Endothelial cell of umbilical vein (primary cell): Measurements from ENCODE around the gene LMF1. TPM values are rescaled to one million over a fixed set of nuclear protein-coding genes. Genes with fewer than 3 reads are reported as not detected.

ENCODE experiments used
- BruUV-seq: library from RNA; stranded (reverse); fragments of 400-500 nt; replicated peaks from 2 replicates; lab custom pipeline; 2021; lab: Mats Ljungman, UMichigan
- CTCF ChIA-PET: fragments of 300-600, 350-600 bp; sonication (Branson Sonifier 250); formaldehyde crosslinking; loops from one replicate; lab custom pipeline; 2021; ENCODE audit warnings: antibody characterized with exemption, inconsistent platforms; lab: Charles Lee
- POLR2A ChIA-PET: fragments of 300-600, 350-600 bp; sonication (Branson Sonifier 250); formaldehyde crosslinking; loops from one replicate; lab custom pipeline; 2021; ENCODE audit warnings: antibody characterized with exemption, inconsistent platforms; lab: Charles Lee
- DNase-seq: peaks from one replicate; pipeline ENCODE4 v3.0.0-alpha.2; 2011; ENCODE audit warnings: low read depth, low spot score
- FAIRE-seq: peaks from 2 replicates; lab custom pipeline; 2011; peaks lifted over from hg19 to GRCh38; lab: Jason Lieb, UNC
- H2AFZ ChIP-seq: 2 replicates; pipeline ENCODE4 v1.6.0; 2012; ENCODE audit warnings: low read depth, low read length, control low read depth, inconsistent platforms
- H3K27ac ChIP-seq: 2 replicates; pipeline ENCODE4 v1.5.1; 2011; ENCODE audit warnings: low read depth, mild to moderate bottlenecking, control low read depth, low read length, moderate library complexity; ENCODE audit not compliant: insufficient read depth
- H3K27me3 ChIP-seq, 2 experiments: 2 replicates each; pipeline versions ENCODE4 v1.6.0 to v1.6.1; 2011; ENCODE audit warnings: low read length in 2 of 2, mixed read lengths in 1 of 2; ENCODE audit not compliant: control insufficient read depth in 2 of 2, insufficient read depth in 2 of 2
- H3K36me3 ChIP-seq, 2 experiments: 2 replicates in 1 of 2; 3 replicates in 1 of 2; pipeline ENCODE4 v1.5.1; 2011; ENCODE audit warnings: low read length in 2 of 2, mild to moderate bottlenecking in 1 of 2, moderate library complexity in 1 of 2; ENCODE audit not compliant: control insufficient read depth in 2 of 2, insufficient read depth in 2 of 2; ENCODE audit errors: extremely low read depth in 1 of 2
- H3K4me1 ChIP-seq: 3 replicates; pipeline ENCODE4 v1.5.1; 2011; ENCODE audit warnings: mild to moderate bottlenecking, low read length; ENCODE audit not compliant: control insufficient read depth, insufficient read depth; ENCODE audit errors: extremely low read depth
- H3K4me2 ChIP-seq: 2 replicates; pipeline ENCODE4 v1.6.1; 2011; ENCODE audit warnings: low read length, control low read depth, mixed read lengths; ENCODE audit not compliant: insufficient read depth
- H3K4me3 ChIP-seq, 3 experiments: fragments of 200-600 bp in 1 of 3; sonication (generic), shearing (Covaris generic) in 1 of 3; replicated peaks in 1 of 3; 2 replicates each; pipeline ENCODE4 v1.5.1; 2011 to 2016; ENCODE audit warnings: control low read depth in 3 of 3, low read length in 3 of 3, mild to moderate bottlenecking in 2 of 3, inconsistent platforms in 1 of 3, low read depth in 1 of 3, moderate library complexity in 1 of 3; ENCODE audit not compliant: insufficient read depth in 1 of 3
- H3K79me2 ChIP-seq: 2 replicates; pipeline ENCODE4 v1.6.0; 2012; ENCODE audit warnings: low read length, inconsistent platforms; ENCODE audit not compliant: control insufficient read depth, insufficient read depth
- H3K9ac ChIP-seq: replicated peaks from 2 replicates; pipeline ENCODE3; 2011; ENCODE audit warnings: low read length, control low read depth; ENCODE audit not compliant: insufficient read depth; ENCODE audit errors: extremely low read depth
- H3K9me1 ChIP-seq: replicated peaks from 3 replicates; pipeline ENCODE4 v1.6.0; 2011; ENCODE audit warnings: mild to moderate bottlenecking, low read length; ENCODE audit not compliant: control insufficient read depth, insufficient read depth; ENCODE audit errors: extremely low read depth
- H3K9me3 ChIP-seq: replicated peaks from 2 replicates; pipeline ENCODE4 v1.5.1; 2012; ENCODE audit warnings: low read length, inconsistent platforms; ENCODE audit not compliant: control insufficient read depth, insufficient read depth
- H4K20me1 ChIP-seq: replicated peaks from 2 replicates; pipeline ENCODE3; 2011; ENCODE audit warnings: mild to moderate bottlenecking, low read length; ENCODE audit not compliant: control insufficient read depth, insufficient read depth; ENCODE audit errors: extremely low read depth
- CTCF ChIP-seq, 2 donors: IDR thresholded peaks; 1 replicate in 1 of 2; 2 replicates in 1 of 2; pipeline ENCODE4 v1.5.1; 2011; ENCODE audit warnings: low read length in 2 of 2, mild to moderate bottlenecking in 2 of 2, moderate library complexity in 2 of 2, control low read depth in 1 of 2, inconsistent platforms in 1 of 2, low read depth in 1 of 2; ENCODE audit not compliant: insufficient read depth in 1 of 2; ENCODE audit errors: extremely low read depth in 1 of 2
- EZH2 ChIP-seq: IDR thresholded peaks from 2 replicates; pipeline ENCODE4 v1.6.1; 2012; ENCODE audit warnings: borderline replicate concordance, low read depth, mild to moderate bottlenecking, moderate library complexity, low read length, inconsistent platforms; ENCODE audit not compliant: severe bottlenecking
- FOS ChIP-seq: IDR thresholded peaks from 2 replicates; pipeline ENCODE4 v1.6.1; 2011; ENCODE audit warnings: mild to moderate bottlenecking, low read length, moderate library complexity, borderline replicate concordance; ENCODE audit not compliant: insufficient read depth
- GATA2 ChIP-seq: IDR thresholded peaks from 2 replicates; pipeline ENCODE4 v1.7.0; 2011; ENCODE audit warnings: low read depth, mild to moderate bottlenecking, moderate library complexity, mixed read lengths, low read length; ENCODE audit not compliant: insufficient read length, insufficient read depth
- JUN ChIP-seq: IDR thresholded peaks from 2 replicates; pipeline ENCODE4 v1.6.1; 2011; ENCODE audit warnings: borderline replicate concordance, low read depth; ENCODE audit not compliant: insufficient read length, insufficient read depth
- MYC ChIP-seq: IDR thresholded peaks from one replicate; pipeline ENCODE4 v1.6.1; 2011; ENCODE audit warnings: mild to moderate bottlenecking, low read depth, low read length
- POLR2A ChIP-seq: IDR thresholded peaks from 2 replicates; pipeline ENCODE4 v1.6.1; 2012; ENCODE audit warnings: low read depth, mild to moderate bottlenecking, control low read depth, low read length
- POLR2AphosphoS5 ChIP-seq: IDR thresholded peaks from 2 replicates; pipeline ENCODE4 v1.6.1; 2012; ENCODE audit warnings: low read depth, mild to moderate bottlenecking, control low read depth, low read length, moderate library complexity; ENCODE audit not compliant: insufficient read depth
- dilution Hi-C: fragments of 300-500 bp; cut with MboI; formaldehyde crosslinking; loops from one replicate; pipeline ENCODE4 v1.15.0; 2019; ENCODE audit warnings: low sequenced_read_pairs; ENCODE audit not compliant: extremely low pct_ligation_motif_present
- intact Hi-C: fragments of 100-400 bp; cut with micrococcal nuclease; formaldehyde crosslinking; loops from one replicate; pipeline ENCODE4 v1.10.0; 2022
- polyA plus RNA-seq, 4 experiments: library from polyadenylated mRNA; depleted of rRNA in 3 of 4; stranded (reverse) in 3 of 4; unstranded in 1 of 4; fragments of >200 nt; gene quantifications; 2 replicates each; pipeline versions ENCODE4 v1.2.1 to v1.2.3, GENCODE V29; 2011 to 2012; ENCODE audit warnings: missing spikeins in 1 of 4
- total RNA-seq: library from RNA; stranded (reverse); gene quantifications from 2 replicates; pipeline ENCODE4 v1.2.3, GENCODE V29; 2021
- TF ChIP-seq, protein P1 (sequence below): IDR thresholded peaks from 2 replicates; pipeline ENCODE4 v1.6.1; 2011; ENCODE audit not compliant: insufficient read depth, insufficient read length

The LMF1 gene
- total and polyA plus RNA-seq, 2 donors (not counting 3 experiments of a cell fraction or from before 2014, with no cell fraction given): 17.8 TPM

GRCh38 chr16:1005286-1005685 is 34.5 kb upstream of the LMF1 start:
- Histone ChIP-seq H3K36me3 (no peaks in the 10 kb centered on the region), H3K79me2 (no peaks in the 10 kb centered on the region), H3K9me1 (no peaks in the 10 kb centered on the region), H2AFZ (no peak overlapping the region), H3K27ac (no peak overlapping the region), H3K4me1 (peaks cover 16% of the 10 kb centered on the region), H3K9ac (no peak overlapping the region), H3K4me3 (no peak overlapping the region), H4K20me1 (no peaks in the 10 kb centered on the region), H3K27me3 (no peaks in the 10 kb centered on the region), H3K9me3 (no peaks in the 10 kb centered on the region), H3K4me2 (no peak overlapping the region)
- CTCF ChIA-PET: no interaction called here
- no TSS peak for BruUV-seq
- POLR2A ChIA-PET: no interaction called here
- TF ChIP-seq FOS: no peak
- no peak for TF ChIP-seq CTCF (IDR thresholded peaks at IDR 0.05; ENCODE audit: extremely low read depth in 1 of 2, insufficient read depth in 1 of 2, low read depth in 1 of 2, low read length in 2 of 2)
- TF ChIP-seq, protein P1, sequence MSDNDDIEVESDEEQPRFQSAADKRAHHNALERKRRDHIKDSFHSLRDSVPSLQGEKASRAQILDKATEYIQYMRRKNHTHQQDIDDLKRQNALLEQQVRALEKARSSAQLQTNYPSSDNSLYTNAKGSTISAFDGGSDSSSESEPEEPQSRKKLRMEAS: no peak
- no peak for TF ChIP-seq POLR2A
- TF ChIP-seq JUN: no peak
- no peak for TF ChIP-seq POLR2AphosphoS5
- no peak for TF ChIP-seq MYC
- no peak for TF ChIP-seq EZH2
- no peak for TF ChIP-seq GATA2
- dilution Hi-C loops: no loop called here
- DNase-seq: no peak
- intact Hi-C loops: no loop called here
- no peak for FAIRE-seq
